ENCODE data around the gene NFATC1.

DNA sequence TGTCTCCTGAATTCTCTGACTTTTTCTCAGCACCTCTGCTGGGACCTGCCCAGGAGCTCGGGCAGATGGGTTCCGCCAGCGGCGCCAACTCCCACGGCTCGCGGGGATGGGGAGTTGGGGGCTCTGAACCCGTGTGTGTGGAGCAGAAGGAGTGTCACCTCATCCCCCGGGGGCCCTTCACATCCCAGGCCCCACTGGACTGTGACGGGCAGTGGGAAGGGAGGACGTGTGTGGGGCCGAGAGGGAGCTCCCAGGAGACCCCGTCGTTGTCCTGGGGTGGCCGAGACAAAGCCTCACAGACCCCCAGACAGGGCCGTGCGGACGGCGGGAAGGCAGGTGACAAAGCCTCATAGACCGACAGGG is 153.9 kb downstream of the NFATC1 start:
- TF ChIP-seq EZH2 (IDR thresholded peaks at IDR 0.05; ENCODE audit: insufficient read depth, poor library complexity, severe bottlenecking) (no peak), EZH2phosphoT487 (IDR thresholded peaks at IDR 0.05; ENCODE audit: insufficient read depth, low read depth) (no peak)
